Head of caudate nucleus (tissue), 42 donors: ENCODE measurements around the gene TRIM60.
"Not testable (repeated sequence)": the region's sequence is repeated elsewhere in the genome, so short reads cannot be mapped to it uniquely, and the experiment has no call there.

ENCODE experiments used
- DNase-seq, 42 donors: peaks; one replicate each; pipeline versions ENCODE4 v3.0.0 to v3.0.0-alpha.2; 2020 to 2021; ENCODE audit warnings: mixed read lengths in 7 of 42
- intact Hi-C: fragments of 100-400 bp; cut with DNase I; formaldehyde crosslinking; loops from one replicate; pipeline ENCODE4 v1.15.0; 2022

Gene TRIM60

DNA sequence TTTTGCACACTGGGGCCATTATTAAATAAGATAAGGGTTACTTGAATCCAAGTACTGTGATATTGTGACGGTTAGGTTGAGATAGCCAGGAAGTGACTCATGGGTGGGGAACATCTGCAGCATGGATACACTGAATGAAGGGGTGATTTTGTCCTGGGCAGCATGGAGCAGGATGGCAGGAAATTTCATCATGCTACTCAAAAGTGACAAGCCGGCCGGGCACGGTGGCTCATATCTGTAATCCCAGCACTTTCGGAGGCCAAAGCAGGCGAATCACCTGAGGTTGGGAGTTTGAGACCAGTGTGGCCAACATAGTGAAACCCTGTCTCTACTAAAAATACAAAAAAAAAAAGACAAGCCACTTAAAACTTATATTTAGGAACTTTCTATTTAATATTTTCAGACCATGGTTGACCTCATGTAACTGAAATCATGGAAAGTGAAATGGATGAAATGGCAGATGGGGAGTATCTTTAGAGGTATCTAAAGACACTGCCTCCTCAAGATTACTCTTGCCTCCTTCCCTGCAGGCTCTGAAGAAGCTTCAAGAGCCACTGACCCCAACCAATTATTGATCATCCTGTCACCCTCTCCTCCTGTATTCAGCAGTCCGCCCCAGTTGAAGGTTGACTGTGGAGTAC, 3.9 kb upstream of the TRIM60 start:
- peak in 19 of 42 donors; percentile 5 to 67 (median 31) for DNase-seq

GRCh38 chr4:165048170-165048569, 16.4 kb downstream of the TRIM60 start:
- intact Hi-C loops: no loop called here
- DNase-seq: no peak

More for the DNA sequence above, 3.9 kb upstream of the TRIM60 start:
- intact Hi-C loops: no loop called here

DNA sequence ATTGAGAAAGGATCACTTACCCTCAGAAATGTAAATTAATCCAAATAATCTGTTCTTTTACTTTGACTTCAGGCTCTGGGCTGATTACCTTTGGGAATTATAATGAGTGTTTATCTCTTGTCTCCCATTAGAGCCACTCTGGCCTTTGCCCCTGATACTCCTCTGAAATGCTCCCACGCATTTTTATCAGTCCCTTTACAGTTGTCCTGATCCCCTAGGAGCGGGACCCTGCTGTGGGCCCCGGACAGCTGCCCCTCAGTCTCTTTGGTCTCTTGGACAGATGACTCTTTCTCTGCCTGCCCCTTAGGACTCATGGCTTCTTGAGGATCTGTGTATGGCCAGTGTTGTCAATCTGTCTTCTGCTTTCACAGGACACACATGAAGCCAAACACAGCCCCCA, 20.8 kb downstream of the TRIM60 start:
- DNase-seq: no peak
- intact Hi-C loops: no loop called here

DNA sequence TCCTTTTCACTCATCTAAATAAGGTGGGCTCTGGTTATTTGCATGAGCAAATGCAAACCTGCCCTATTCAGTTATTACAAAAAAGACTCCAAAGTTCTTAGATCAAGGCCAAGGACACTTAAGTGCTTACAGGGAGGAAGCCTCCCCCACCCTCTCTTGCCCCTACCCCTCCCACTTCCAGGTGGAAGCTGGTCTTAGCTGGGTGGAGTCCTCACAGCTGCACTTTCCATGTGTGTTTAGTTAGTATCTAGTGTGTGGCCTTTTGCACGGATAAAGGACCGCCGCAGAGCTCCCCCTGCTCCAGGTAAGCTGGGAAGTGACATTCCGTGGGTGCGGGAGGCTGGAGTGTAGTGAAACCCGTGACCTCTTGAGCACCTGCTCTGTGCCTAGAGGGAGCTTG, 21.8 kb downstream of the TRIM60 start, which contains the start of gene TRIM75:
Gene TRIM75, plus strand, starts transcription at position 222 of the 400 bp plus-strand sequence. CDS start 5,282 bp downstream, outside the sequence.
- intact Hi-C loops: no loop called here
- no peak for DNase-seq

DNA sequence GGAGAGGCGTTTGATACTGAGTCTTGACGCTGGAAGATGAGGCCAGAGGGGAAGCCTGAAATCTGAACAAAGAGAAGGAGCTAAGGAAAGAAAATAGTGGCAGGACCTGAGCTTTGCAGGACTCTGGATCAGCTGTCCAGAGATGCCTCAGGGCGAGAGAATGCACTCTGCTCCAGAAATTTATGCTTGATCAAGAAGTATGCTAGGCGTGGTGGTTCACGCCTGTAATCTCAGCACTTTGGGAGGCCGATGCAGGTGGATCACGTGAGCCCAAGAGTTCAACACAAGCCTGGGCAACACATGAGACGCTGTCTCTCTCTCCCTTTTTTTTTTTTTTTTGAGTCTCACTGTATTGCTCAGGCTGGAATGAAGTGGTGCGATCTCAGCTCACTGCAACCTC, 23.8 kb downstream of the TRIM60 start:
- intact Hi-C loops: no loop called here

GRCh38 chr4:165058666-165059065, 26.9 kb downstream of the TRIM60 start:
- peak in 5 of 42 donors; percentile 3 to 41 (median 8) for DNase-seq
- intact Hi-C loops: no loop called here

More for the DNA sequence above, 23.8 kb downstream of the TRIM60 start:
- no peak for DNase-seq

- peak in 2 of 42 donors; percentile 13 to 36 for DNase-seq
- intact Hi-C loops: no loop called here
Measured at GRCh38 chr4:165059386-165059785, 27.6 kb downstream of the TRIM60 start.

DNA sequence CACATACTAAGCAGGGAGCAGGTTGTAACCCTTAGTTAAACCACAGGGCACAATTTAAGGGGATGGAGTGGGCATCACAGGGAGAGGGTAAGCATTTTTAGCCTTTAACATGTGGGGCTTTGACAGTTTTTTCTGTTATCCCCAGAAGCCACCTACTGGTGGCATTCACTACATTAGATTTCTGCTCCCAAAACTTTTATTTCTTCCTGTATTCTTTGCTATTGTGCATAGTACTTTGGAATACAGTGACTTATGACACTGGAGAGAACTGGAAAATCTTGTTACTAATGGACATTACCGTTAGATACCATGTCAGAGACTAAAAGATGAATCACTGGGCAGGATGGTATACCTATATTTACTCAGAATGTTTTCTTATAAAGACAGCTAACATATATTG, 29.1 kb downstream of the TRIM60 start:
- intact Hi-C loops: no loop called here
- peak in 3 of 42 donors; percentile 19 to 34 (median 27) for DNase-seq

DNA sequence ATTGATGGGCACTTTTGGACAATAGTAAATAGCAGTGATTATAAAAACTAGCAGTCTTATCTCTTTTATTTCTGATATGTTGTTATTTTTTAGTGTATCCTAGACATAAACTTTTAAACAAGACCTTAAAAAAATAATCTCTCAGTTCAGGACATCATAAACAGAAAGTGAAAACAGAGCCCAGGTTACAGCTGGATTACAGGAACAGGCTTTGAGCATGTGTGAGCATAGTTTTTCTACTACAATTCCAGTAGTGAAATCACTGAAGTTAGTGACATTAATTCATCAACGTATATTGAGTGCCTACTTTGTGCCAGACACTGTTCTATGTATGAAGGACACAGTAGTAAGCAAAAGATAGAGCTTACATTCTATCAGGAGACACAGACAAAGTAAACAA, 38.8 kb downstream of the TRIM60 start:
- no peak for DNase-seq
- intact Hi-C loops: no loop called here

GRCh38 chr4:165073346-165073745, 41.5 kb downstream of the TRIM60 start:
- DNase-seq: peak in 1 of 42 donors; percentile 9
- intact Hi-C loops: not testable (repeated sequence)

GRCh38 chr4:165077034-165077578, 45.3 kb downstream of the TRIM60 start:
- intact Hi-C loops: no loop called here
- DNase-seq: peak in 1 of 42 donors; percentile 12

GRCh38 chr4:165079476-165079875, 47.7 kb downstream of the TRIM60 start:
- intact Hi-C loops: no loop called here
- peak in 14 of 42 donors; percentile 12 to 54 (median 22) for DNase-seq

DNA sequence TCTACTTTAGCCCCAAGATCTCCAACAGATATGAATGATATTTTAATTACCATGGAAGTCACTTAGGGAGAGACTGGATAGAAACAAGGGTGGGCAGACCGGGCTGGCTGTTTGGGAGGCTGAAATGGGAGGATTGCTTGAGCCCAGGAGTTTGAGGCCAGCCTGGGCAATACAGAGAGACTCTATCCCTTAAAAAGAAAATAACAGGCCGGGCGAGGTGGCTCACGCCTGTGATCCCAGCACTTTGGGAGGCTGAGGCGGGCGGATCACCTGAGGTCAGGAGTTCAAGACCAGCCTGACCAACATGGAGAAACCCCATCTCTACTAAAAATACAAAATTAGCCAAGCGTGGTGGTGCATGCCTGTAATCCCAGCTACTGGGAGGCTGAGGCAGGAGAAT, 53.0 kb downstream of the TRIM60 start:
- DNase-seq, intact Hi-C loops: not testable (repeated sequence)

DNA sequence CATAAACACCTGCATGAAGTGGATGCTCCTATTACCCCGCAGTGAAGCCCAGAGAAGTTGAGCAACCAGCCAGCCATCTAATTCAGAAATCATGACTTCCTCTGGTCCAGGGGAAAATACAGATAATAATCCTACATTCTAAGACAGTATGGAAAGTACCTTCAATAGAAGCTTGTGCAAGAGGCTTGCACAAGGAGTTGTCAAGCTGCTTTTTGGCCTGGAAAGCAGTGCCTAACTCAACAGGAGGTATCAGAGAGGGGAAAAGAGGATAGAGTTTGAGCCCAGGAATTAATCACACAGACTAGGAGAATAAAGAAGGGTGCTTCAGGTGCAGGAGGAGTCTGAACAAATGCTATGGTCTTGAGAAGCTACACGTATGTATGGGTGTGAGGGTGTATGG, 54.1 kb downstream of the TRIM60 start:
- DNase-seq: peak in 1 of 42 donors; percentile 2
- intact Hi-C loops: no loop called here

- intact Hi-C loops: no loop called here
- DNase-seq: peak in 1 of 42 donors; percentile 9
Measured at GRCh38 chr4:165088366-165088765, 56.6 kb downstream of the TRIM60 start.
